ENCODE results near the gene NT5C3A.
A peak's percentile ranks its signal among the peaks of the same experiment; 100 is the strongest.
"Not testable (repeated sequence)": the region's sequence is repeated elsewhere in the genome, so short reads cannot be mapped to it uniquely, and the experiment has no call there.

Gene NT5C3A

GRCh38 chr7:32971967-32972366, 90.6 kb downstream of the NT5C3A start:
- not testable (repeated sequence) for DNase-seq

GRCh38 chr7:32967268-32967582, 95.4 kb downstream of the NT5C3A start:
- not testable (repeated sequence) for DNase-seq

- DNase-seq = not testable (repeated sequence)
Measured at GRCh38 chr7:32966489-32967267, 95.9 kb downstream of the NT5C3A start.

GRCh38 chr7:32964461-32965159, 98.0 kb downstream of the NT5C3A start:
- DNase-seq = peak in 2 of 6 experiments; percentile 2 to 31

All from stimulated activated naive CD4-positive, alpha-beta T cell (primary cell).